Central memory CD8-positive, alpha-beta T cell (primary cell): ENCODE measurements around the gene DNAI1.
A peak's percentile ranks its signal among the peaks of the same experiment; 100 is the strongest.
"Not testable (repeated sequence)": the region's sequence is repeated elsewhere in the genome, so short reads cannot be mapped to it uniquely, and the experiment has no call there.

Experiments used
- ATAC-seq: fragments of 150-1000 bp; cut with Tn5 transposase; replicated peaks from 2 replicates; pipeline ENCODE4 v1.10.0; 2022; ENCODE audit warnings: mild to moderate bottlenecking, moderate FRiP score, moderate number of reproducible peaks; ENCODE audit not compliant: poor library complexity, severe bottlenecking; ENCODE audit errors: extremely low read depth
- DNase-seq, 2 donors: peaks; one replicate each; pipeline ENCODE4 v3.0.0; 2021; ENCODE audit warnings: low spot score in 2 of 2
- H3K27ac Mint-ChIP-seq: one replicate; pipeline ENCODE4 v1.8.0; 2022; ENCODE audit warnings: low read depth, mild to moderate bottlenecking, moderate library complexity, mixed read lengths
- H3K27me3 Mint-ChIP-seq: one replicate; pipeline ENCODE4 v1.8.0; 2022; ENCODE audit warnings: mixed read lengths
- H3K36me3 Mint-ChIP-seq: one replicate; pipeline ENCODE4 v1.8.0; 2022; ENCODE audit warnings: mild to moderate bottlenecking, moderate library complexity, mixed read lengths; ENCODE audit not compliant: insufficient read depth
- H3K4me1 Mint-ChIP-seq: one replicate; pipeline ENCODE4 v1.8.0; 2022; ENCODE audit warnings: mixed read lengths
- H3K4me3 Mint-ChIP-seq: one replicate; pipeline ENCODE4 v1.8.0; 2022; ENCODE audit warnings: mild to moderate bottlenecking, moderate library complexity, mixed read lengths
- H3K9me3 Mint-ChIP-seq: one replicate; pipeline ENCODE4 v1.8.0; 2022; ENCODE audit warnings: mixed read lengths

The DNAI1 gene

GRCh38 chr9:34437006-34437925 lies 21.3 kb upstream of the DNAI1 start:
- no peaks in the 10 kb centered on the region for H3K9me3 Mint-ChIP-seq
- H3K36me3 Mint-ChIP-seq = peaks cover 2% of the 10 kb centered on the region
- H3K4me1 Mint-ChIP-seq = peaks cover 7% of the 10 kb centered on the region
- no peak overlapping the region for H3K27ac Mint-ChIP-seq
- ATAC-seq (peak; percentile 64), DNase-seq (peak; percentile 26 to 50)
- H3K27me3 Mint-ChIP-seq = no peaks in the 10 kb centered on the region
- no peak overlapping the region for H3K4me3 Mint-ChIP-seq

- not testable (repeated sequence) for H3K9me3 Mint-ChIP-seq, H3K4me3 Mint-ChIP-seq, H3K27ac Mint-ChIP-seq, ATAC-seq, H3K27me3 Mint-ChIP-seq, DNase-seq, H3K36me3 Mint-ChIP-seq, H3K4me1 Mint-ChIP-seq
Measured at GRCh38 chr9:34437926-34438307, 20.7 kb upstream of the DNAI1 start.

- ATAC-seq, H3K4me3 Mint-ChIP-seq, DNase-seq, H3K27ac Mint-ChIP-seq, H3K4me1 Mint-ChIP-seq, H3K27me3 Mint-ChIP-seq, H3K9me3 Mint-ChIP-seq, H3K36me3 Mint-ChIP-seq: not testable (repeated sequence)
Measured at GRCh38 chr9:34438465-34438864, 20.1 kb upstream of the DNAI1 start.

GRCh38 chr9:34440017-34440416 lies 18.6 kb upstream of the DNAI1 start:
- ATAC-seq (no peak), DNase-seq (no peak)
- Mint-ChIP-seq H3K9me3 (no peaks in the 10 kb centered on the region), H3K27ac (no peak overlapping the region), H3K36me3 (peaks cover 3% of the 10 kb centered on the region), H3K4me1 (peaks cover 7% of the 10 kb centered on the region), H3K4me3 (no peak overlapping the region), H3K27me3 (no peaks in the 10 kb centered on the region)

GRCh38 chr9:34442770-34443169 lies 15.8 kb upstream of the DNAI1 start:
- Mint-ChIP-seq H3K27ac (no peak overlapping the region), H3K36me3 (peaks cover 3% of the 10 kb centered on the region), H3K4me1 (peaks cover 7% of the 10 kb centered on the region), H3K4me3 (no peak overlapping the region), H3K9me3 (no peaks in the 10 kb centered on the region), H3K27me3 (no peaks in the 10 kb centered on the region)
- no peak for ATAC-seq
- no peak for DNase-seq

- ATAC-seq (no peak), DNase-seq (no peak)
- no peak overlapping the region for H3K4me3 Mint-ChIP-seq
- no peaks in the 10 kb centered on the region for H3K9me3 Mint-ChIP-seq
- H3K27me3 Mint-ChIP-seq = no peaks in the 10 kb centered on the region
- H3K27ac Mint-ChIP-seq = no peak overlapping the region
- H3K36me3 Mint-ChIP-seq = peaks cover 6% of the 10 kb centered on the region
- peaks cover 7% of the 10 kb centered on the region for H3K4me1 Mint-ChIP-seq
Measured at GRCh38 chr9:34443533-34443932, 15.1 kb upstream of the DNAI1 start.

- Mint-ChIP-seq H3K4me1 (peaks cover 7% of the 10 kb centered on the region), H3K36me3 (peaks cover 6% of the 10 kb centered on the region), H3K4me3 (no peak overlapping the region), H3K27me3 (no peaks in the 10 kb centered on the region), H3K27ac (no peak overlapping the region), H3K9me3 (no peaks in the 10 kb centered on the region)
- no peak for ATAC-seq
- DNase-seq = no peak
Measured at GRCh38 chr9:34443976-34444375, 14.6 kb upstream of the DNAI1 start.

GRCh38 chr9:34446468-34446891 lies 12.1 kb upstream of the DNAI1 start:
- DNase-seq (no peak), ATAC-seq (no peak)
- H3K27me3 Mint-ChIP-seq = no peaks in the 10 kb centered on the region
- H3K27ac Mint-ChIP-seq = no peak overlapping the region
- peaks cover 4% of the 10 kb centered on the region for H3K36me3 Mint-ChIP-seq
- no peak overlapping the region for H3K4me3 Mint-ChIP-seq
- no peaks in the 10 kb centered on the region for H3K9me3 Mint-ChIP-seq
- H3K4me1 Mint-ChIP-seq = peaks cover 7% of the 10 kb centered on the region

- peaks cover 4% of the 10 kb centered on the region for H3K36me3 Mint-ChIP-seq
- no peak overlapping the region for H3K4me3 Mint-ChIP-seq
- H3K27me3 Mint-ChIP-seq = no peaks in the 10 kb centered on the region
- H3K9me3 Mint-ChIP-seq = no peaks in the 10 kb centered on the region
- no peak for DNase-seq
- peaks cover 8% of the 10 kb centered on the region for H3K4me1 Mint-ChIP-seq
- ATAC-seq = no peak
- no peak overlapping the region for H3K27ac Mint-ChIP-seq
Measured at GRCh38 chr9:34446951-34447350, 11.7 kb upstream of the DNAI1 start.

- Mint-ChIP-seq H3K36me3 (peaks cover 5% of the 10 kb centered on the region), H3K9me3 (no peaks in the 10 kb centered on the region), H3K4me3 (no peak overlapping the region), H3K4me1 (peaks cover 8% of the 10 kb centered on the region), H3K27ac (no peak overlapping the region), H3K27me3 (no peaks in the 10 kb centered on the region)
- DNase-seq (no peak), ATAC-seq (no peak)
Measured at GRCh38 chr9:34450644-34451043, 8.0 kb upstream of the DNAI1 start.

- ATAC-seq (no peak), DNase-seq (no peak)
- Mint-ChIP-seq H3K4me1 (peaks cover 9% of the 10 kb centered on the region), H3K36me3 (peaks cover 5% of the 10 kb centered on the region), H3K9me3 (no peaks in the 10 kb centered on the region), H3K27ac (no peak overlapping the region), H3K27me3 (no peaks in the 10 kb centered on the region), H3K4me3 (no peak overlapping the region)
Measured at GRCh38 chr9:34451135-34451534, 7.5 kb upstream of the DNAI1 start.

GRCh38 chr9:34451545-34451944 lies 7.1 kb upstream of the DNAI1 start:
- Mint-ChIP-seq H3K27me3 (no peaks in the 10 kb centered on the region), H3K9me3 (no peaks in the 10 kb centered on the region), H3K4me1 (peaks cover 13% of the 10 kb centered on the region), H3K4me3 (no peak overlapping the region), H3K36me3 (peaks cover 5% of the 10 kb centered on the region), H3K27ac (no peak overlapping the region)
- DNase-seq (no peak), ATAC-seq (no peak)

- H3K4me1 Mint-ChIP-seq = peaks cover 22% of the 10 kb centered on the region
- no peak for DNase-seq
Measured at GRCh38 chr9:34452568-34452967, 6.0 kb upstream of the DNAI1 start.

More at GRCh38 chr9:34452568-34452967, 6.0 kb upstream of the DNAI1 start:
- H3K27me3 Mint-ChIP-seq = no peaks in the 10 kb centered on the region
- H3K36me3 Mint-ChIP-seq = peaks cover 5% of the 10 kb centered on the region
- no peak for ATAC-seq
- no peak overlapping the region for H3K27ac Mint-ChIP-seq
- no peak overlapping the region for H3K4me3 Mint-ChIP-seq
- no peaks in the 10 kb centered on the region for H3K9me3 Mint-ChIP-seq
